ENCODE results near the gene FIBP. TPM values are rescaled to one million over a fixed set of nuclear protein-coding genes. Genes with fewer than 3 reads are reported as not detected.

Gene FIBP
- total and polyA plus RNA-seq, 10 of the 15 experiments (the other 5 are each of a cell fraction or from before 2014, with no cell fraction given): 65.1 to 182 (median 94.6) TPM

DNA sequence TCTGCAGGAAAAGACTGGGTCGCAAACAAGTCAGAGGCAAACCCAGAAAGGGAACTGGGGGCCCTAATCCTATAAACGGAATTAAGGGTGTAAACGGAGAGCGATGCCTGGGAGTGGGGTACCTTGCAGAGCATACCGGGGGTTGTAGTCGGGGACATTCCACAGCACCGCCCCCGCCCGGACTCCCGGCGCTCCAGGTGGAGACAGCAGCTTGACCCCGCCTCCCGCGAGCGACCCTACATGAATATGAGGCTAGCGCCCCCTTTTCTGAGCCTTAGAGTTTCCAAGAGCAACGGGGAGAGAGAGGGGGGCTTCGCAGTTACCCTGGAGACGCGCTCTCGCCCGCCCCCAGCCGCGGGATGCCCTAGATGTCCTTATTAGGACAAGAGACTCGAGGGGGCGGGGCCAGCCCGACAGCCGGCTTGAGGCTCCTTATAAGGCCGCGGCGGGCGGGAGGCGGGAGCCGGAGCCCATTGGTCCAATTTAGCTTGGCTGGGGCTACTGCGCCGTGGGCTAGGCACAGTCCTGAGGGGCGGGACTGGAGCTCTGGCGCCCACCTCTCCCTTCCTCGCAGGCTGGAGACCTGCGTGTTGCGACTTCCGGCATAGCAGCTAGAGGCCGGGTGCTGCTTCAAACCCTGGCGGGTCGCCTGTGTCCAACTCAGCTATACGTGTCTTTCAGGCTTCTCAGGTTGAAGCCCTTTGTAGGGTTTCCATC is 29.0 kb downstream of the FIBP start (continued):
- TF ChIP-seq IRF3 (IDR thresholded peaks at IDR 0.05): no peak
- peak; percentile 7; the same call in 1 of the 2 replicates for TF ChIP-seq ZNF207 (IDR thresholded peaks at IDR 0.05; ENCODE audit: borderline replicate concordance)
- no peak for TF ChIP-seq KAT2A (conservative IDR thresholded peaks at IDR 0.05; ENCODE audit: control insufficient read depth, low read depth, low read length)
- TF ChIP-seq, protein P1, sequence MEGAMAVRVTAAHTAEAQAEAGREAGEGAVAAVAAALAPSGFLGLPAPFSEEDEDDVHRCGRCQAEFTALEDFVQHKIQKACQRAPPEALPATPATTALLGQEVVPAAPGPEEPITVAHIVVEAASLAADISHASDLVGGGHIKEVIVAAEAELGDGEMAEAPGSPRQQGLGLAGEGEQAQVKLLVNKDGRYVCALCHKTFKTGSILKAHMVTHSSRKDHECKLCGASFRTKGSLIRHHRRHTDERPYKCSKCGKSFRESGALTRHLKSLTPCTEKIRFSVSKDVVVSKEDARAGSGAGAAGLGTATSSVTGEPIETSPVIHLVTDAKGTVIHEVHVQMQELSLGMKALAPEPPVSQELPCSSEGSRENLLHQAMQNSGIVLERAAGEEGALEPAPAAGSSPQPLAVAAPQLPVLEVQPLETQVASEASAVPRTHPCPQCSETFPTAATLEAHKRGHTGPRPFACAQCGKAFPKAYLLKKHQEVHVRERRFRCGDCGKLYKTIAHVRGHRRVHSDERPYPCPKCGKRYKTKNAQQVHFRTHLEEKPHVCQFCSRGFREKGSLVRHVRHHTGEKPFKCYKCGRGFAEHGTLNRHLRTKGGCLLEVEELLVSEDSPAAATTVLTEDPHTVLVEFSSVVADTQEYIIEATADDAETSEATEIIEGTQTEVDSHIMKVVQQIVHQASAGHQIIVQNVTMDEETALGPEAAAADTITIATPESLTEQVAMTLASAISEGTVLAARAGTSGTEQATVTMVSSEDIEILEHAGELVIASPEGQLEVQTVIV (IDR thresholded peaks at IDR 0.05; ENCODE audit: borderline replicate concordance, partially characterized antibody): no peak
- TF ChIP-seq CBX3 (IDR thresholded peaks at IDR 0.05; ENCODE audit: borderline replicate concordance, low read depth): no peak
- no peak for TF ChIP-seq ZZZ3 (IDR thresholded peaks at IDR 0.05; ENCODE audit: control insufficient read depth, insufficient read length, low read depth)
- TF ChIP-seq NBN (IDR thresholded peaks at IDR 0.05): no peak
- TF ChIP-seq LARP7 (IDR thresholded peaks at IDR 0.05): no peak; the same call in 1 of the 2 replicates
- no peak for TF ChIP-seq IRF5 (IDR thresholded peaks at IDR 0.05; ENCODE audit: borderline replicate concordance)
- no peak for TF ChIP-seq MXI1 (IDR thresholded peaks at IDR 0.05; ENCODE audit: low read depth, low read length)
- no peak for TF ChIP-seq ZSCAN29 (IDR thresholded peaks at IDR 0.05)
- no peak for TF ChIP-seq PAX5 (IDR thresholded peaks at IDR 0.05; ENCODE audit: borderline replicate concordance, low read depth, low read length)
- no peak for TF ChIP-seq ZBTB40 (IDR thresholded peaks at IDR 0.05; ENCODE audit: borderline replicate concordance)
- TF ChIP-seq, protein P2, sequence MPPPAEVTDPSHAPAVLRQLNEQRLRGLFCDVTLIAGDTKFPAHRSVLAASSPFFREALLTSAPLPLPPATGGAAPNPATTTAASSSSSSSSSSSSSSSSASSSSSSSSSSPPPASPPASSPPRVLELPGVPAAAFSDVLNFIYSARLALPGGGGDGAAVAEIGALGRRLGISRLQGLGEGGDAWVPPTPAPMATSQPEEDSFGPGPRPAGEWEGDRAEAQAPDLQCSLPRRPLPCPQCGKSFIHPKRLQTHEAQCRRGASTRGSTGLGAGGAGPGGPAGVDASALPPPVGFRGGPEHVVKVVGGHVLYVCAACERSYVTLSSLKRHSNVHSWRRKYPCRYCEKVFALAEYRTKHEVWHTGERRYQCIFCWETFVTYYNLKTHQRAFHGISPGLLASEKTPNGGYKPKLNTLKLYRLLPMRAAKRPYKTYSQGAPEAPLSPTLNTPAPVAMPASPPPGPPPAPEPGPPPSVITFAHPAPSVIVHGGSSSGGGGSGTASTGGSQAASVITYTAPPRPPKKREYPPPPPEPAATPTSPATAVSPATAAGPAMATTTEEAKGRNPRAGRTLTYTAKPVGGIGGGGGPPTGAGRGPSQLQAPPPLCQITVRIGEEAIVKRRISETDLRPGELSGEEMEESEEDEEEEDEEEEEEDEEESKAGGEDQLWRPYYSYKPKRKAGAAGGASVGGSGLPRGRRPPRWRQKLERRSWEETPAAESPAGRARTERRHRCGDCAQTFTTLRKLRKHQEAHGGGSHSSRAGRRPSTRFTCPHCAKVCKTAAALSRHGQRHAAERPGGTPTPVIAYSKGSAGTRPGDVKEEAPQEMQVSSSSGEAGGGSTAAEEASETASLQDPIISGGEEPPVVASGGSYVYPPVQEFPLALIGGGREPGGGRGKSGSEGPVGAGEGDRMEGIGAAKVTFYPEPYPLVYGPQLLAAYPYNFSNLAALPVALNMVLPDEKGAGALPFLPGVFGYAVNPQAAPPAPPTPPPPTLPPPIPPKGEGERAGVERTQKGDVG (CRISPR knock-in tag; IDR thresholded peaks at IDR 0.05): no peak
- no peak for TF ChIP-seq RAD21 (IDR thresholded peaks at IDR 0.05; ENCODE audit: insufficient read depth, low read depth, low read length)
- peak; percentile 69 for TF ChIP-seq SP1 (IDR thresholded peaks at IDR 0.05; ENCODE audit: low read depth, low read length)

Data from GM12878 (cell line).